Esophagus muscularis mucosa (tissue), 4 donors: ENCODE measurements around the gene LRP2BP. TPM values are rescaled to one million over a fixed set of nuclear protein-coding genes. Genes with fewer than 3 reads are reported as not detected.
"Not testable (repeated sequence)": the region's sequence is repeated elsewhere in the genome, so short reads cannot be mapped to it uniquely, and the experiment has no call there.

Experiments
- DNase-seq: peaks from one replicate; pipeline ENCODE4 v3.0.0-alpha.2; 2017; ENCODE audit errors: extremely low spot score
- H3K27ac ChIP-seq, 4 donors: fragments of 200-600 bp; sonication (generic); replicated peaks in 1 of 4; 1 replicate in 3 of 4; 2 replicates in 1 of 4; pipeline ENCODE4 v1.5.1; 2016 to 2019; ENCODE audit warnings: mild to moderate bottlenecking in 1 of 4
- H3K27me3 ChIP-seq, 4 donors: fragments of 200-600 bp; sonication (generic); one replicate each; pipeline versions ENCODE4 v1.5.1 to v1.6.0; 2016 to 2019
- H3K36me3 ChIP-seq, 4 donors: fragments of 200-600 bp; sonication (generic); one replicate each; pipeline ENCODE4 v1.5.1; 2016 to 2019
- H3K4me1 ChIP-seq, 4 donors: fragments of 200-600 bp; sonication (generic); one replicate each; pipeline ENCODE4 v1.5.1; 2016 to 2019
- H3K4me3 ChIP-seq, 4 donors: fragments of 200-600 bp; sonication (generic); 1 replicate in 2 of 4; 2 replicates in 2 of 4; pipeline ENCODE4 v1.5.1; 2016 to 2019; ENCODE audit warnings: mild to moderate bottlenecking in 4 of 4, moderate library complexity in 1 of 4
- H3K9me3 ChIP-seq, 4 donors: fragments of 200-600 bp; sonication (generic); 1 replicate in 3 of 4; 2 replicates in 1 of 4; pipeline ENCODE4 v1.5.1; 2016 to 2019
- CTCF ChIP-seq, 3 experiments: fragments of 200-600 bp in 2 of 3; fragments of 450-650 bp in 1 of 3; sonication (generic) in 2 of 3; IDR thresholded peaks; one replicate each; pipeline ENCODE4 v1.5.1; 2017 to 2019; ENCODE audit warnings: antibody characterized with exemption in 3 of 3, mild to moderate bottlenecking in 2 of 3, moderate library complexity in 1 of 3
- EP300 ChIP-seq: sonication (generic); formaldehyde crosslinking; IDR thresholded peaks from one replicate; pipeline ENCODE4 v1.6.1; 2017; ENCODE audit warnings: antibody characterized with exemption
- POLR2A ChIP-seq: fragments of 450-650 bp; IDR thresholded peaks from one replicate; pipeline ENCODE4 v1.6.1; 2017; ENCODE audit warnings: antibody characterized with exemption, moderate library complexity, mild to moderate bottlenecking, low read depth
- POLR2AphosphoS5 ChIP-seq, 2 donors: sonication (generic); formaldehyde crosslinking; IDR thresholded peaks; one replicate each; pipeline ENCODE4 v1.6.1; 2017; ENCODE audit warnings: antibody characterized with exemption in 2 of 2
- WGBS: methylation state at CpG from one replicate; pipeline ENCODE4 v1.1.5; 2018; 5-methylcytosine and 5-hydroxymethylcytosine counted together
- intact Hi-C: fragments of 100-400 bp; cut with DNase I; formaldehyde crosslinking; loops from one replicate; pipeline ENCODE4 v1.15.1; 2023
- total RNA-seq, 4 donors: library from RNA; depleted of rRNA; stranded (reverse); fragments of >200 nt; gene quantifications; one replicate each; pipeline versions ENCODE4 v1.1.0 to v1.2.1, GENCODE V29; 2016

Gene LRP2BP
- total RNA-seq, 4 donors from 2014 or later: 0.46 to 2.1 (median 0.57) TPM

- Histone ChIP-seq H3K27ac (no peak overlapping the region), H3K36me3 (peaks cover 0 to 36% (median 16%) of the 10 kb centered on the region in 4 donors), H3K9me3 (no peaks in the 10 kb centered on the region), H3K4me3 (no peak overlapping the region), H3K27me3 (no peaks in the 10 kb centered on the region), H3K4me1 (no peaks in the 10 kb centered on the region)
- no peak for TF ChIP-seq EP300
- no peak for TF ChIP-seq POLR2AphosphoS5 (IDR thresholded peaks at IDR 0.05)
- no peak for TF ChIP-seq POLR2A
- no peak for TF ChIP-seq CTCF (IDR thresholded peaks at IDR 0.05)
- intact Hi-C loops: no loop called here
- DNase-seq: no peak
- WGBS: 92% methylated on average over 11 of the region's 11 CpGs
Observed at GRCh38 chr4:185371702-185372101, 24.0 kb downstream of the LRP2BP start.

- Histone ChIP-seq H3K4me3 (no peak overlapping the region), H3K9me3 (no peaks in the 10 kb centered on the region), H3K36me3 (peaks cover 0 to 36% (median 16%) of the 10 kb centered on the region in 4 donors), H3K27ac (no peak overlapping the region), H3K27me3 (no peaks in the 10 kb centered on the region), H3K4me1 (no peaks in the 10 kb centered on the region)
- TF ChIP-seq POLR2A (no peak), EP300 (no peak), POLR2AphosphoS5 (IDR thresholded peaks at IDR 0.05) (no peak)
- intact Hi-C loops: no loop called here
- DNase-seq: no peak
- 98% methylated on average over 11 of the region's 11 CpGs for WGBS
Observed at GRCh38 chr4:185370268-185370949, 25.3 kb downstream of the LRP2BP start.

GRCh38 chr4:185369731-185370130 is 26.0 kb downstream of the LRP2BP start:
- H3K27me3 ChIP-seq: no peaks in the 10 kb centered on the region
- no peak for TF ChIP-seq POLR2A
- no peak for TF ChIP-seq CTCF (IDR thresholded peaks at IDR 0.05)
- TF ChIP-seq EP300: no peak
- H3K9me3 ChIP-seq: no peaks in the 10 kb centered on the region
- H3K27ac ChIP-seq: no peak overlapping the region
- 80% methylated on average over 3 of the region's 3 CpGs for WGBS
- intact Hi-C loops: no loop called here
- H3K4me3 ChIP-seq: no peak overlapping the region
- H3K36me3 ChIP-seq: peaks cover 0 to 36% (median 16%) of the 10 kb centered on the region in 4 donors
- no peak for DNase-seq
- H3K4me1 ChIP-seq: no peaks in the 10 kb centered on the region

- H3K4me1 ChIP-seq: peaks cover 0 to 4% (median 0%) of the 10 kb centered on the region in 4 donors
- no peak for DNase-seq
- H3K4me3 ChIP-seq: no peak overlapping the region
- no peaks in the 10 kb centered on the region for H3K27me3 ChIP-seq
- TF ChIP-seq CTCF (IDR thresholded peaks at IDR 0.05): no peak
- no peak for TF ChIP-seq POLR2AphosphoS5 (IDR thresholded peaks at IDR 0.05)
- TF ChIP-seq POLR2A: no peak
- no peak for TF ChIP-seq EP300
- H3K9me3 ChIP-seq: no peaks in the 10 kb centered on the region
- no peak overlapping the region for H3K27ac ChIP-seq
- 93% methylated on average over 5 of the region's 5 CpGs for WGBS
- intact Hi-C loops: no loop called here
- peaks cover 0 to 24% (median 5%) of the 10 kb centered on the region in 4 donors for H3K36me3 ChIP-seq
Observed at GRCh38 chr4:185364886-185365285, 30.8 kb downstream of the LRP2BP start.

- intact Hi-C loops: no loop called here
- Histone ChIP-seq H3K27ac (no peak overlapping the region), H3K4me1 (peaks cover 0 to 4% (median 0%) of the 10 kb centered on the region in 4 donors), H3K9me3 (no peaks in the 10 kb centered on the region), H3K36me3 (peaks cover 0 to 26% (median 8%) of the 10 kb centered on the region in 4 donors), H3K27me3 (no peaks in the 10 kb centered on the region), H3K4me3 (no peak overlapping the region)
- 62% methylated on average over 3 of the region's 3 CpGs for WGBS
- no peak for TF ChIP-seq POLR2A
- no peak for TF ChIP-seq CTCF (IDR thresholded peaks at IDR 0.05)
- DNase-seq: no peak
Observed at GRCh38 chr4:185363251-185363650, 32.5 kb downstream of the LRP2BP start.

- H3K4me1 ChIP-seq, H3K27ac ChIP-seq, DNase-seq, H3K27me3 ChIP-seq, H3K9me3 ChIP-seq, H3K4me3 ChIP-seq, intact Hi-C loops: not testable (repeated sequence)
- 92% methylated on average over 6 of the region's 6 CpGs for WGBS
- peaks cover 0 to 28% (median 11%) of the 10 kb centered on the region in 4 donors for H3K36me3 ChIP-seq
Observed at GRCh38 chr4:185362570-185362969, 33.2 kb downstream of the LRP2BP start.
